WTC11 (cell line): ENCODE data around the gene MYO5B.

ENCODE experiments used
- AR ChIP-seq: fragments of 250-450 bp; sonication (Bioruptor Pico); IDR thresholded peaks from 2 replicates; pipeline ENCODE4 v1.9.0; 2021; ENCODE audit warnings: mild to moderate bottlenecking
- ARID4B ChIP-seq: sonication (generic); formaldehyde crosslinking; IDR thresholded peaks from 2 replicates; pipeline ENCODE4 v1.8.0; 2023; ENCODE audit warnings: missing genetic modification reagents, mild to moderate bottlenecking, borderline replicate concordance
- USF2 ChIP-seq: sonication (generic); formaldehyde crosslinking; IDR thresholded peaks from 2 replicates; pipeline ENCODE4 v1.8.1; 2023; ENCODE audit warnings: mild to moderate bottlenecking, missing genetic modification reagents, moderate library complexity

GRCh38 chr18:49970319-49970718, 224.6 kb downstream of the MYO5B start:
- no peak for TF ChIP-seq ARID4B
- TF ChIP-seq AR (CRISPR knock-in tag): no peak
- TF ChIP-seq USF2 (CRISPR knock-in tag): no peak
